CD14-positive monocyte (primary cell): ENCODE data around the gene TEKT2. TPM values are rescaled to one million over a fixed set of nuclear protein-coding genes. Genes with fewer than 3 reads are reported as not detected.

Experiments used
- DNase-seq, 3 donors: peaks; one replicate each; pipeline ENCODE4 v3.0.0-alpha.2; 2011 to 2022
- H2AFZ ChIP-seq: 2 replicates; pipeline ENCODE4 v1.6.0; 2012; ENCODE audit warnings: mild to moderate bottlenecking, low read depth, low read length, inconsistent platforms; ENCODE audit not compliant: insufficient read depth, poor library complexity, severe bottlenecking
- H3K27ac ChIP-seq, 2 donors: 1 replicate in 1 of 2; 2 replicates in 1 of 2; pipeline ENCODE4 v1.5.1; 2012 to 2013; ENCODE audit warnings: low read length in 2 of 2, control low read depth in 1 of 2, inconsistent platforms in 1 of 2, low read depth in 1 of 2, mild to moderate bottlenecking in 1 of 2
- H3K27me3 ChIP-seq, 2 donors: one replicate each; pipeline versions ENCODE4 v1.6.0 to v1.6.1; 2011 to 2013; ENCODE audit warnings: low read length in 2 of 2; ENCODE audit not compliant: control insufficient read depth in 2 of 2, insufficient read depth in 2 of 2
- H3K36me3 ChIP-seq, 2 donors: replicated peaks in 1 of 2; 1 replicate in 1 of 2; 2 replicates in 1 of 2; pipeline versions ENCODE4 v1.5.1 to v1.6.1; 2012 to 2013; ENCODE audit warnings: low read length in 2 of 2, control low read depth in 1 of 2, inconsistent platforms in 1 of 2, mild to moderate bottlenecking in 1 of 2; ENCODE audit not compliant: insufficient read depth in 2 of 2, control insufficient read depth in 1 of 2
- H3K4me1 ChIP-seq, 2 donors: 1 replicate in 1 of 2; 2 replicates in 1 of 2; pipeline versions ENCODE4 v1.5.1 to v1.6.1; 2012 to 2013; ENCODE audit warnings: low read length in 2 of 2, control low read depth in 1 of 2, inconsistent platforms in 1 of 2, mild to moderate bottlenecking in 1 of 2, moderate library complexity in 1 of 2; ENCODE audit not compliant: insufficient read depth in 2 of 2, control insufficient read depth in 1 of 2
- H3K4me2 ChIP-seq: replicated peaks from 2 replicates; pipeline ENCODE3; 2012; ENCODE audit warnings: low read length, moderate library complexity, mild to moderate bottlenecking; ENCODE audit not compliant: poor library complexity, severe bottlenecking; ENCODE audit errors: extremely low read depth
- H3K4me3 ChIP-seq, 3 experiments: fragments of 200-600 bp in 1 of 3; sonication (generic) in 1 of 3; replicated peaks in 1 of 3; 1 replicate in 2 of 3; 2 replicates in 1 of 3; pipeline ENCODE4 v1.5.1; 2011 to 2013; ENCODE audit warnings: low read length in 3 of 3, mild to moderate bottlenecking in 3 of 3, control low read depth in 2 of 3, low read depth in 2 of 3, inconsistent platforms in 1 of 3, moderate library complexity in 1 of 3
- H3K79me2 ChIP-seq: 2 replicates; pipeline ENCODE4 v1.6.0; 2012; ENCODE audit warnings: mild to moderate bottlenecking, control low read depth, inconsistent platforms, low read length, moderate library complexity; ENCODE audit not compliant: insufficient read depth
- H3K9ac ChIP-seq: 2 replicates; pipeline ENCODE4 v1.6.0; 2017; ENCODE audit warnings: low read length, mild to moderate bottlenecking; ENCODE audit not compliant: insufficient read depth, poor library complexity, severe bottlenecking
- H3K9me3 ChIP-seq, 2 donors: replicated peaks in 1 of 2; 1 replicate in 1 of 2; 2 replicates in 1 of 2; pipeline versions ENCODE4 v1.5.1 to v1.6.1; 2012 to 2013; ENCODE audit warnings: low read length in 2 of 2, control low read depth in 1 of 2; ENCODE audit not compliant: control insufficient read depth in 1 of 2, insufficient read depth in 1 of 2
- H4K20me1 ChIP-seq: 2 replicates; pipeline ENCODE4 v1.6.0; 2012; ENCODE audit warnings: mild to moderate bottlenecking, low read length, control low read depth, moderate library complexity; ENCODE audit not compliant: insufficient read depth
- H3K27ac Mint-ChIP-seq, 7 donors: one replicate each; pipeline ENCODE4 v1.8.0; 2020; ENCODE audit warnings: mild to moderate bottlenecking in 7 of 7, mixed read lengths in 7 of 7, moderate library complexity in 6 of 7, inconsistent platforms in 2 of 7
- H3K27me3 Mint-ChIP-seq, 3 donors: one replicate each; pipeline ENCODE4 v1.8.0; 2021 to 2022; ENCODE audit warnings: low read depth in 3 of 3, mild to moderate bottlenecking in 3 of 3, mixed read lengths in 3 of 3, moderate library complexity in 3 of 3, inconsistent platforms in 1 of 3
- H3K36me3 Mint-ChIP-seq, 2 donors: one replicate each; pipeline ENCODE4 v1.8.0; 2020; ENCODE audit warnings: mixed read lengths in 2 of 2, inconsistent platforms in 1 of 2, mild to moderate bottlenecking in 1 of 2
- H3K4me1 Mint-ChIP-seq: one replicate; pipeline ENCODE4 v1.8.0; 2020; ENCODE audit warnings: mild to moderate bottlenecking, mixed read lengths
- H3K4me3 Mint-ChIP-seq, 2 donors: one replicate each; pipeline ENCODE4 v1.8.0; 2020; ENCODE audit warnings: mild to moderate bottlenecking in 2 of 2, mixed read lengths in 2 of 2, moderate library complexity in 1 of 2
- H3K9me3 Mint-ChIP-seq, 7 donors: one replicate each; pipeline ENCODE4 v1.8.0; 2020 to 2022; ENCODE audit warnings: mixed read lengths in 7 of 7, mild to moderate bottlenecking in 6 of 7, moderate library complexity in 6 of 7, inconsistent platforms in 2 of 7
- WGBS: methylation state at CpG from one replicate; pipeline ENCODE4 v1.1.5; 2013; ENCODE audit warnings: missing lambda C conversion rate; ENCODE audit not compliant: insufficient coverage; 5-methylcytosine and 5-hydroxymethylcytosine counted together
- intact Hi-C, 2 donors: fragments of 100-400 bp; cut with micrococcal nuclease; formaldehyde crosslinking; loops; one replicate each; pipeline versions ENCODE4 v1.15.0 to v1.15.1; 2023
- polyA plus RNA-seq, 3 donors: library from polyadenylated mRNA; depleted of rRNA in 1 of 3; unstranded in 2 of 3; stranded (reverse) in 1 of 3; fragments of 300-500 nt in 2 of 3; fragments of >200 nt in 1 of 3; fragmentation: Illumina TruSeq in 2 of 3; gene quantifications; 1 replicate in 2 of 3; 2 replicates in 1 of 3; pipeline ENCODE4 v1.2.3, GENCODE V29; 2012 to 2021
- TF ChIP-seq, protein P1 (sequence below): fragments of 200-600 bp; IDR thresholded peaks from one replicate; pipeline ENCODE4 v1.8.0; 2022; ENCODE audit warnings: antibody characterized with exemption, mild to moderate bottlenecking

The TEKT2 gene
- polyA plus RNA-seq, 3 donors: 0.23 TPM; not detected in 2

- Histone ChIP-seq H3K79me2 (no peaks in the 10 kb centered on the region), H3K36me3 (peaks cover 11 to 15% of the 10 kb centered on the region in 2 donors), H3K9me3 (no peaks in the 10 kb centered on the region), H2AFZ (no peak overlapping the region), H3K4me3 (no peak overlapping the region), H3K9ac (no peak overlapping the region), H3K4me2 (no peak overlapping the region), H3K27ac (no peak overlapping the region), H3K27me3 (no peaks in the 10 kb centered on the region), H4K20me1 (no peaks in the 10 kb centered on the region), H3K4me1 (peaks cover 13 to 20% of the 10 kb centered on the region in 2 donors)
- peaks cover 22% of the 10 kb centered on the region for H3K4me1 Mint-ChIP-seq
- peaks cover 9 to 11% of the 10 kb centered on the region in 2 donors for H3K36me3 Mint-ChIP-seq
- no peaks in the 10 kb centered on the region for H3K9me3 Mint-ChIP-seq
- DNase-seq: no peak
- intact Hi-C loops: no loop called here
- no peak overlapping the region for H3K27ac Mint-ChIP-seq
- H3K27me3 Mint-ChIP-seq: no peaks in the 10 kb centered on the region
- WGBS: no CpG with 5 or more reads among the region's 3 CpGs
- no peak overlapping the region for H3K4me3 Mint-ChIP-seq
- TF ChIP-seq, protein P1, sequence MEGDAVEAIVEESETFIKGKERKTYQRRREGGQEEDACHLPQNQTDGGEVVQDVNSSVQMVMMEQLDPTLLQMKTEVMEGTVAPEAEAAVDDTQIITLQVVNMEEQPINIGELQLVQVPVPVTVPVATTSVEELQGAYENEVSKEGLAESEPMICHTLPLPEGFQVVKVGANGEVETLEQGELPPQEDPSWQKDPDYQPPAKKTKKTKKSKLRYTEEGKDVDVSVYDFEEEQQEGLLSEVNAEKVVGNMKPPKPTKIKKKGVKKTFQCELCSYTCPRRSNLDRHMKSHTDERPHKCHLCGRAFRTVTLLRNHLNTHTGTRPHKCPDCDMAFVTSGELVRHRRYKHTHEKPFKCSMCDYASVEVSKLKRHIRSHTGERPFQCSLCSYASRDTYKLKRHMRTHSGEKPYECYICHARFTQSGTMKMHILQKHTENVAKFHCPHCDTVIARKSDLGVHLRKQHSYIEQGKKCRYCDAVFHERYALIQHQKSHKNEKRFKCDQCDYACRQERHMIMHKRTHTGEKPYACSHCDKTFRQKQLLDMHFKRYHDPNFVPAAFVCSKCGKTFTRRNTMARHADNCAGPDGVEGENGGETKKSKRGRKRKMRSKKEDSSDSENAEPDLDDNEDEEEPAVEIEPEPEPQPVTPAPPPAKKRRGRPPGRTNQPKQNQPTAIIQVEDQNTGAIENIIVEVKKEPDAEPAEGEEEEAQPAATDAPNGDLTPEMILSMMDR: no peak
Measured at GRCh38 chr1:36132029-36132428, 48.1 kb downstream of the TEKT2 start.

GRCh38 chr1:36133484-36133883 lies 49.6 kb downstream of the TEKT2 start:
- Histone ChIP-seq H3K4me1 (peaks cover 10 to 12% of the 10 kb centered on the region in 2 donors), H3K4me3 (no peak overlapping the region), H3K27me3 (no peaks in the 10 kb centered on the region), H3K36me3 (peaks cover 25 to 30% of the 10 kb centered on the region in 2 donors), H2AFZ (no peak overlapping the region), H4K20me1 (no peaks in the 10 kb centered on the region), H3K4me2 (no peak overlapping the region), H3K9ac (no peak overlapping the region), H3K27ac (no peak overlapping the region), H3K79me2 (no peaks in the 10 kb centered on the region), H3K9me3 (no peaks in the 10 kb centered on the region)
- intact Hi-C loops: no loop called here
- H3K4me1 Mint-ChIP-seq: peaks cover 14% of the 10 kb centered on the region
- no peak overlapping the region for H3K27ac Mint-ChIP-seq
- peak in 1 of 3 donors; percentile 30 for DNase-seq
- H3K4me3 Mint-ChIP-seq: no peak overlapping the region
- H3K27me3 Mint-ChIP-seq: no peaks in the 10 kb centered on the region
- no peaks in the 10 kb centered on the region for H3K9me3 Mint-ChIP-seq
- peaks cover 24 to 25% of the 10 kb centered on the region in 2 donors for H3K36me3 Mint-ChIP-seq
- 95% methylated on average over 2 of the region's 3 CpGs for WGBS
- TF ChIP-seq, protein P1: no peak
